HEK293T (cell line): ENCODE data around the gene TAS1R2.

Source experiments
- BHLHE40 ChIP-seq: fragments of 450-650 bp; IDR thresholded peaks from 2 replicates; pipeline ENCODE4 v1.6.1; 2016; ENCODE audit warnings: mild to moderate bottlenecking, moderate library complexity, borderline replicate concordance
- FOXK2 ChIP-seq: fragments of 450-650 bp; IDR thresholded peaks from 2 replicates; pipeline ENCODE4 v1.6.1; 2016; ENCODE audit warnings: mild to moderate bottlenecking
- NFRKB ChIP-seq: fragments of 450-650 bp; IDR thresholded peaks from 2 replicates; pipeline ENCODE4 v1.6.1; 2016; ENCODE audit warnings: mild to moderate bottlenecking, moderate library complexity
- ZNF384 ChIP-seq: fragments of 450-650 bp; IDR thresholded peaks from 2 replicates; pipeline ENCODE4 v1.6.1; 2016

GRCh38 chr1:18898567-18898966, 39.1 kb upstream of the TAS1R2 start:
- TF ChIP-seq FOXK2 (no peak), NFRKB (no peak), ZNF384 (no peak), BHLHE40 (no peak)
